ENCODE results near the gene GGT7. TPM values are rescaled to one million over a fixed set of nuclear protein-coding genes. Genes with fewer than 3 reads are reported as not detected.
A peak's percentile ranks its signal among the peaks of the same experiment; 100 is the strongest.
"Not testable (repeated sequence)": the region's sequence is repeated elsewhere in the genome, so short reads cannot be mapped to it uniquely, and the experiment has no call there.

The GGT7 gene
- polyA plus RNA-seq, 1 donor = 7.9 TPM

DNA sequence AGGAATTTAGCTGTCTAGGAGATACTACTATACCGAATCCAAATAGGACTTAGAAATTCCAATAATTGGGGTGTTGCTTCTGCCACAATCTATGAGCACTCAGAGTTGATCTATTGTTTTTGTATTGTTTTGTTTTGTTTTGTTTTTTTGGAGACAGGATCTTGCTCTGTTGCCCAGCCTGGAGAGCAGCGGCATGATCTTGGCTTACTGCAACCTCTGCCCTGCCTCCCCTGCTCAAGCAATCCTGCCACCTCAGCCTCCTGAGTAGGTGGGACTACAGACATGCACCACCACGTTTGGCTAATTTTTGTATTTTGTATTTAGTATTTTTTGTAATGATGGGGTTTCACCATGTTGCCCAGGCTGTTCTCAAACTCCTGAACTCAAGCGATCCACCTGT is 11.2 kb upstream of the GGT7 start:
- no peak overlapping the region for H3K27ac ChIP-seq (ENCODE audit: low read length)
- no peak for DNase-seq
- peaks cover 15% of the 10 kb centered on the region for H3K36me3 ChIP-seq (ENCODE audit: control insufficient read depth, insufficient read depth, low read length)
- no peaks in the 10 kb centered on the region for H3K9me3 ChIP-seq (ENCODE audit: control insufficient read depth, low read depth, low read length)
- no CpG with 5 or more reads among the region's 4 CpGs for WGBS (ENCODE audit: insufficient coverage, low lambda C conversion rate)
- H3K27me3 ChIP-seq (ENCODE audit: control insufficient read depth, insufficient read depth, low read length) = no peaks in the 10 kb centered on the region
- H3K4me1 ChIP-seq (ENCODE audit: control insufficient read depth, insufficient read depth, low read length) = peaks cover 7% of the 10 kb centered on the region
- H3K4me3 ChIP-seq (ENCODE audit: low read length) = no peak overlapping the region

DNA sequence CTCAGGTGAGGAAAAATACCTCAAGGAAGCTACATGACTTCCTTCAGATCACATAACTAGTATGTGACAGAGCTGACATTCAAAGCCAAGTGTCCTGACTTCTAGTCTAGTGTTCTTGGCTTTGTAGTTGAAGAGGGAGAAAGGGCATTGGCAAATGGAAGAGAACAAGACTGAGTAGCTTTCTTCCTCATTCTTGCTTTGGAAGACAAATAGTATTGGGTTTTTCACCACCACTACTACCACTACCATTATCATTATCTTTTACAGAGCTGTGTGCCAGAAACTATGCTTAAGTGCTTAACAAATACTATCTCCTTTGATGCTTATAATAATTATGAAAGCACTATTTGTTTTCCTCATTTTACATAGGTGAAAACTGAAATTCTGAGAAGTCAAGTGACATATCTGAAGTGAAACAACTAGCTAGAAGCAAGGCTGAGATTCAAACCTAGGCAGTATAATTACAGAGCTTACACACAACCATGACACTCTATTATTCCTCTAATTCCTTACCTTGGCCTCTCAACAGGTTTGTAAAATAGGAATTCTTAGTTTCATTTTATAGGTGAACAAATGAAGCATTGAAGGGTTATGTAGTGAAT is 10.5 kb upstream of the GGT7 start:
- peaks cover 7% of the 10 kb centered on the region for H3K4me1 ChIP-seq (ENCODE audit: control insufficient read depth, insufficient read depth, low read length)
- H3K36me3 ChIP-seq (ENCODE audit: control insufficient read depth, insufficient read depth, low read length) = peaks cover 15% of the 10 kb centered on the region
- no peak overlapping the region for H3K27ac ChIP-seq (ENCODE audit: low read length)
- H3K9me3 ChIP-seq (ENCODE audit: control insufficient read depth, low read depth, low read length) = no peaks in the 10 kb centered on the region
- no peak for DNase-seq
- H3K27me3 ChIP-seq (ENCODE audit: control insufficient read depth, insufficient read depth, low read length) = no peaks in the 10 kb centered on the region
- no peak overlapping the region for H3K4me3 ChIP-seq (ENCODE audit: low read length)

DNA sequence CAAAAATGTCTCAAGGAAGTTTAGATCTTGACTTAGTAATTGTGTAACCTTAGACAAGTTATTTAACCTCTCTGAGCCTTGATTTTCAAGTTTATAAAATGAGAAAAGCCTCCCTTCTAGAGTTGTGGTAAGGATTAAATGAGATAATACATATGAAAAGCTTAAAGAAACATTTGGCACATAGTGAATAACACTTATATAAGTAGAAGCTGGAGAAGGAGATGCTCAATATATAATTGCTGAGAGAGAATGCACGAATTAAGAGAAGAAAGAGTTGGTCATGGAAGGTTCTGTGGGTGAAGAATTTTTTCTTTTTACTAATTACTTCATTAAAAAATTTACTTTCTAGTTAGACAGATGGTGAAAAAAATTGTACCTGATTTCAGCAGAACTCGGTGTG is 9.0 kb upstream of the GGT7 start:
- no peak overlapping the region for H3K4me3 ChIP-seq (ENCODE audit: low read length)
- no peak for DNase-seq
- peaks cover 13% of the 10 kb centered on the region for H3K36me3 ChIP-seq (ENCODE audit: control insufficient read depth, insufficient read depth, low read length)
- H3K27ac ChIP-seq (ENCODE audit: low read length) = no peak overlapping the region
- H3K4me1 ChIP-seq (ENCODE audit: control insufficient read depth, insufficient read depth, low read length) = peaks cover 13% of the 10 kb centered on the region
- WGBS (ENCODE audit: insufficient coverage, low lambda C conversion rate) = 44% methylated on average over 1 of the region's 2 CpGs
- H3K27me3 ChIP-seq (ENCODE audit: control insufficient read depth, insufficient read depth, low read length) = no peaks in the 10 kb centered on the region
- no peaks in the 10 kb centered on the region for H3K9me3 ChIP-seq (ENCODE audit: control insufficient read depth, low read depth, low read length)

DNA sequence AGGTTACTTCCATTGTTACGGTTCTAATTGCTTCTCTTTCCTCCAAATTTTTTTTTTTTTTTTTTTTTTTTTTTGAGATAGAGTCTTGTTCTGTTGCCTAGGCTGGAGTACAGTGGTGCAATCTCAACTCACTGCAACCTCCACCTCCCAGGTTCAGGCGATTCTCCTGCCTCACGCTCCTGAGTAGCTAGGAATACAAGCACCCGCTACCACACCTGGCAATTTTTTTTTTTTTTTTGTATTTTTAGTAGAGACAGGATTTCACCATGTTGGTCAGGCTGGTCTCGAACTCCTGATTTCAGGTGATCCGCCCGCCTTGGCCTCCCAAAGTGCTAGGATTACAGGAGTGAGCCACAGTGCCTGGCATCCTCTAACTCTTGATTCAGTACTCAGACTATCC is 8.3 kb upstream of the GGT7 start:
- not testable (repeated sequence) for H3K9me3 ChIP-seq (ENCODE audit: control insufficient read depth, low read depth, low read length); H3K4me3 ChIP-seq (ENCODE audit: low read length); DNase-seq; H3K27ac ChIP-seq (ENCODE audit: low read length); H3K27me3 ChIP-seq (ENCODE audit: control insufficient read depth, insufficient read depth, low read length)
- Histone ChIP-seq H3K36me3 (ENCODE audit: control insufficient read depth, insufficient read depth, low read length) (peaks cover 13% of the 10 kb centered on the region), H3K4me1 (ENCODE audit: control insufficient read depth, insufficient read depth, low read length) (peaks cover 13% of the 10 kb centered on the region)
- WGBS (ENCODE audit: insufficient coverage, low lambda C conversion rate) = no CpG with 5 or more reads among the region's 7 CpGs

DNA sequence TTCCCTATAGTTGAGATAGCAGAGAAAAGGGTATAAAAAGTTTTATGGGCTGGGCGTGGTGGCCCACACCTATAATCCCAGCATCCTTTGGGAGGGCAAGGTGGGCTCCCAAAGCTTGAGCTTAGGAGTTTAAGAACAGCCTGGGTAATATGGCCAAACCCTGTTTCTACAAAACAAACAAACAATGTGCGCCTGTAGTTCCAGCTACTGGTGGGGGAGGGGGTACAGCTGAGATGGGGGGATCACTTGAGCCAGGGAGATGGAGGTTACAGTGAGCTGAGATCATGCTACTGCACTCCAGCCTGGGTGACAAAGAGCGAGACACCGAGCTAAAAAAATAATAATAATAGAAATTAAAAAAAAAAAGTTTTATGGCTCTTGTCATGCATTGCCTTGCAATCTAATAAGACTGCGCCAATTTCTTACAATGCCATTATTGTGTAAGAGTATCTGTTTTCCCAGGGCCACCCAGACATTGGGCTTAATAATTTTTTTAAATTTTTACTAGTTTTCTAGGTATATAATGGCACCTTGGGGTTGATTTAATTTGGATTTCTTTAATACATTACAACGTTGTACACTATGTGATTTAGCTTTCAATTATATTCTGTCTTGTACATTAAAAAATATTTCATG is 7.7 kb upstream of the GGT7 start:
- Histone ChIP-seq H3K36me3 (ENCODE audit: control insufficient read depth, insufficient read depth, low read length) (peaks cover 11% of the 10 kb centered on the region), H3K9me3 (ENCODE audit: control insufficient read depth, low read depth, low read length) (no peaks in the 10 kb centered on the region), H3K27me3 (ENCODE audit: control insufficient read depth, insufficient read depth, low read length) (no peaks in the 10 kb centered on the region), H3K4me3 (ENCODE audit: low read length) (no peak overlapping the region), H3K4me1 (ENCODE audit: control insufficient read depth, insufficient read depth, low read length) (peaks cover 19% of the 10 kb centered on the region), H3K27ac (ENCODE audit: low read length) (no peak overlapping the region)
- DNase-seq = peak in 1 of 2 donors; percentile 65
- 36% methylated on average over 4 of the region's 6 CpGs for WGBS (ENCODE audit: insufficient coverage, low lambda C conversion rate)

DNA sequence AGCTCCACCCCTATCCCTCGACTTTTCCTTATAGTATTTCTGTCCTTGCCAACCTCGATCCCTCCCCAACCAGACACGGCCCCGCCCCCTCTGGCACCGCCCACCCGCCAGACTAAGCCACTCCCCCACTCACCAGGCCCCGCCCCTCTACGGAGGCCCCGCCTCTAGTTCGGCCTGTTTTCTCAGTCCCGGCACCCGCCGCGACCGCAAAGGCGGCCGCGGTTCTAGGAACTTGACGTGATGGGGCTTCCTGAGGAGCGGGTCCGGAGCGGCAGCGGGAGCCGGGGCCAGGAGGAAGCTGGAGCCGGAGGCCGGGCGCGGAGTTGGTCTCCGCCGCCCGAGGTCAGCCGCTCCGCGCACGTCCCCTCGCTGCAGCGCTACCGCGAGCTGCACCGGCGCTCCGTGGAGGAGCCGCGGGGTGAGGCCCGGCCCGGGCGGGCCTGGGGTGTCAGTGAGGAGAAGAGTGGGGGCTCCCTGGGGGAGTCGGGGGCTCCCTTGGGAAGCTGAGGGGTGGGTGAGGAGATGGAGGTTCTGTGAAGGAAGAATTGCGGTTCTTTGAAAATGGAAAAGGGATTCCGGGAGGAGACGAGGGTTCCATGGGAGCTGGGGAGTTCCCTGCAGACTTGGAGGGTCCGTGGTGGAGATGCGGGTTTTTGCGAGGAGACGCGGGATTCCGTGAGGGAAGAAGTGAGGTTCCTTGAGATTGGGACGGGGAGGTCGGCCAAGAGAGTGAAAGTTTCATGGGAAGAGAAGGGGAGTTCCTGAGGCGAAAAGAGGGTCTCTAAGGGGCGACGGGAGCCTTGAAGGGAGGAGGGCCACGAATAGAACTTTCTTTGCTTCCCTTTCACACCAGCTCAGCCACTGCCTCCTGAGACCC is 4.0 kb upstream of the GGT7 start, which contains the start of gene ACSS2:
Gene ACSS2, plus strand, starts transcription at position 207 of the 877 bp plus-strand sequence. Its CDS starts 34 bp downstream, at position 241.
- H3K36me3 ChIP-seq (ENCODE audit: control insufficient read depth, insufficient read depth, low read length) = no peaks in the 10 kb centered on the region
- no peaks in the 10 kb centered on the region for H3K9me3 ChIP-seq (ENCODE audit: control insufficient read depth, low read depth, low read length)
- H3K4me1 ChIP-seq (ENCODE audit: control insufficient read depth, insufficient read depth, low read length) = peaks cover 39% of the 10 kb centered on the region
- peak within 1 kb of the TSS; percentile 78 for H3K27ac ChIP-seq (ENCODE audit: low read length)
- H3K4me3 ChIP-seq (ENCODE audit: low read length) = peak within 1 kb of the TSS; percentile 70
- no peak for DNase-seq
- H3K27me3 ChIP-seq (ENCODE audit: control insufficient read depth, insufficient read depth, low read length) = peaks cover 12% of the 10 kb centered on the region
- 9% methylated on average over 7 of the region's 63 CpGs for WGBS (ENCODE audit: insufficient coverage, low lambda C conversion rate)

DNA sequence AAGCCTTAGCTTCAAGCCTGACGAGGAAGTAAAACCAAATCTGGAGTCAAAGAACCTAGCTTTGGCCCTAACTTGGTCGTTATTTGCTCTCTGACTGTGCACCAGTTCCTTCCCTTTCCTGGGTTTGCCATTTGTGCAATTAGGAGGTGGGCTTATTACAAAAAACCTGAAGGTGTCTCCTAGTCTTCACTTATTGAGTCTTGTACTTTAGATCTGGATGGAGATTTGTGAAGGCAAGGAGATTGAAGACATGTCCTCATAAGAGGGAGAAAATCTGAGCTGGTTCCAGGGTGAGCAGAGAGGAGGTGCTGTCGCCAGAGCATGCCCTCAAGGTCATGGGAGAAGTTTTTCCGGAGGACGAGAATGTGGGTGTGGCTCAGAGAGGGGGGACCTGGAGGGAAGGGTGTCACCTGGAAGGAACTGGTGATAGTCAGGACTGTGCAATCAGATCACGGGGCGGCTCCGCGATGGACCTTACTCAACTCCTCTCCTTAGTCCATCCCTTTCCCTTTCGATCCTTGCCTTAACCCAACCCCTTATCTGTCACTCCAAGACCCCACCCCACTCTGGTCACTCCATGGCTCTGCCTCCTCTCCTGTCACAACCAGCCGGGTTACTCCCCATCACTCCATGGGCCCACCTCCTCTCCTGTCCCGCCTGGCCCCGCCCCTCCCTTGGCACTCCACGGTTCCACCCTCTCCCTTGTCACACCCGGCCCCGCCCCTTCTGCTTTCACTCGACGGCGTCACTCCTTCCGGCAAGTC is 3.2 kb upstream of the GGT7 start:
- peaks cover 39% of the 10 kb centered on the region for H3K4me1 ChIP-seq (ENCODE audit: control insufficient read depth, insufficient read depth, low read length)
- no peaks in the 10 kb centered on the region for H3K36me3 ChIP-seq (ENCODE audit: control insufficient read depth, insufficient read depth, low read length)
- 0% methylated on average over 3 of the region's 20 CpGs for WGBS (ENCODE audit: insufficient coverage, low lambda C conversion rate)
- peak; percentile 98 to 99 for DNase-seq
- H3K27me3 ChIP-seq (ENCODE audit: control insufficient read depth, insufficient read depth, low read length) = peaks cover 15% of the 10 kb centered on the region
- H3K4me3 ChIP-seq (ENCODE audit: low read length) = peak overlapping the region; percentile 70
- no peaks in the 10 kb centered on the region for H3K9me3 ChIP-seq (ENCODE audit: control insufficient read depth, low read depth, low read length)
- H3K27ac ChIP-seq (ENCODE audit: low read length) = peak overlapping the region; percentile 78

DNA sequence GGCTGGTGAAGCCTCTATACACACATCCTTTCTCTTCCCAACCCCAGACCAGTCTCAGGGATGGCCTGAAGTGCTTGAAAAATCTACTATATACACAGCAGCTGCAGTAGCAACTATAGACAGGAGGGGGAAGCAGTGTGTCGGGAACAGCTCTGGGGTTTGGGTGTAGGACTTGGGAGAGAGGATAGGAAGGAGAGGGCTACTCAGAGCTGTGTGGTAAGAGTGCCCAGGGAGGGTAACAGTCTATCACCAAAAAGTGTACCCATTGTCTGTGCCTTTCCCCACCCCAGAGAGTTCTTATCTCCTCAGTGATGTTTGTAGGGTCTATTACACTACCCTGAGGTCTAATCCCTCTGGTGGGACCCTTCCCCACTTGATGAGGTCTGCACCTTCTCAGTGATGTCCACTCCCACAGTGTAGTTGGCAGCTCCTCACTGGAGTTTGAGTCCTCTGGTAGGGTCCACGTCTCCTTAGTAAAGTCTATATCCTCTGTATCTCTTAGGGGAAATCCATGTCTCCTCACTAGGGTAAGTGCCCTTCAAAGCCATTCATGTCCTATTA is 1.5 kb upstream of the GGT7 start:
- Histone ChIP-seq H3K27ac (ENCODE audit: low read length) (peak overlapping the region; percentile 66), H3K36me3 (ENCODE audit: control insufficient read depth, insufficient read depth, low read length) (no peaks in the 10 kb centered on the region), H3K27me3 (ENCODE audit: control insufficient read depth, insufficient read depth, low read length) (peaks cover 15% of the 10 kb centered on the region), H3K4me3 (ENCODE audit: low read length) (no peak overlapping the region), H3K4me1 (ENCODE audit: control insufficient read depth, insufficient read depth, low read length) (peaks cover 33% of the 10 kb centered on the region), H3K9me3 (ENCODE audit: control insufficient read depth, low read depth, low read length) (no peaks in the 10 kb centered on the region)
- peak; percentile 72 to 76 for DNase-seq
- WGBS (ENCODE audit: insufficient coverage, low lambda C conversion rate) = no CpG with 5 or more reads among the region's 2 CpGs

DNA sequence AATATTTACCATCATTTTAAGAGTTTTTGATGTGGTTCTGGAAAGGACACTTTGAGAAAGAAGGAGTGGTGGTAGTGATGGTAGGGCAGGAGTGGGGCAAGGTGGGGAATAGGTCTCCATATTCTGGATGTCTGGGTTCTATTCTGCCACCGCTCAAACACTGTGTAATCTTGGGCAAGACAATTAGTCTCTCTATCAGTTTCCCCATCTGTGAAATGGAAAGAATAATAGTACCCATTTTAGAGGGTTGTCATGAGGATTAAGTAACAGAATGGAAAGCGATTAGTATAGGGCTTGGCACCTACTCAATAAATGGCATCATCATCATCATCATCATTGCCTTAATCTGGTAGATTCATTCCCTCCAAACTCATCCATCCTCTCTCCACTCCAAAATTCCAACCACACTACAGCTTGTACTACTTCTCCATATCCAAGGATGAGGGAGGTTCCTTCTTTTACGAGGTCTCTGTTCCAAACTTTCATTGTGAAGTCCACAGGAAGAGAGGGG is 982 bp upstream of the GGT7 start:
- WGBS (ENCODE audit: insufficient coverage, low lambda C conversion rate) = no CpG with 5 or more reads among the region's 3 CpGs
- H3K4me1 ChIP-seq (ENCODE audit: control insufficient read depth, insufficient read depth, low read length) = peaks cover 33% of the 10 kb centered on the region
- DNase-seq = no peak
- H3K36me3 ChIP-seq (ENCODE audit: control insufficient read depth, insufficient read depth, low read length) = no peaks in the 10 kb centered on the region
- H3K4me3 ChIP-seq (ENCODE audit: low read length) = no peak overlapping the region
- H3K27ac ChIP-seq (ENCODE audit: low read length) = no peak overlapping the region
- peaks cover 15% of the 10 kb centered on the region for H3K27me3 ChIP-seq (ENCODE audit: control insufficient read depth, insufficient read depth, low read length)
- H3K9me3 ChIP-seq (ENCODE audit: control insufficient read depth, low read depth, low read length) = no peaks in the 10 kb centered on the region

Measured in large intestine (tissue), 3 donors.